HepG2 (cell line): Measurements from ENCODE around the gene HOXA6. TPM values are rescaled to one million over a fixed set of nuclear protein-coding genes. Genes with fewer than 3 reads are reported as not detected.

Experiments used
- CENPT ChIP-seq: sonication (generic); formaldehyde crosslinking; IDR thresholded peaks from 2 replicates; pipeline ENCODE4 v1.8.0; 2022; ENCODE audit warnings: low read depth, mild to moderate bottlenecking, moderate library complexity, missing genetic modification reagents
- JARID2 ChIP-seq: sonication (generic); formaldehyde crosslinking; IDR thresholded peaks from 2 replicates; pipeline ENCODE4 v1.8.1; 2023; ENCODE audit warnings: missing genetic modification reagents, inconsistent platforms; ENCODE audit not compliant: insufficient replicate concordance
- JUNB ChIP-seq: sonication (generic); formaldehyde crosslinking; IDR thresholded peaks from 2 replicates; pipeline ENCODE4 v1.8.0; 2022; ENCODE audit warnings: missing genetic modification reagents, mild to moderate bottlenecking, borderline replicate concordance
- MAX ChIP-seq: IDR thresholded peaks from 2 replicates; pipeline ENCODE4 v1.6.1; 2012; ENCODE audit warnings: inconsistent platforms
- MEIS2 ChIP-seq: sonication (generic); formaldehyde crosslinking; IDR thresholded peaks from 2 replicates; pipeline ENCODE4 v1.9.0; 2021; ENCODE audit warnings: mild to moderate bottlenecking, missing genetic modification reagents
- PAX8 ChIP-seq: sonication (generic); formaldehyde crosslinking; IDR thresholded peaks from 2 replicates; pipeline ENCODE4 v1.8.0; 2022; ENCODE audit warnings: mild to moderate bottlenecking, missing genetic modification reagents, borderline replicate concordance
- PCBP1 ChIP-seq: fragments of 200-400 bp; formaldehyde crosslinking; IDR thresholded peaks from 2 replicates; pipeline ENCODE4 v1.6.1; 2017; ENCODE audit warnings: mild to moderate bottlenecking, low read depth, low read length, borderline replicate concordance
- SNAPC4 ChIP-seq: sonication (generic); formaldehyde crosslinking; IDR thresholded peaks from 2 replicates; pipeline ENCODE4 v1.4.0; 2020; ENCODE audit warnings: mild to moderate bottlenecking, missing genetic modification reagents
- SP2 ChIP-seq: sonication (generic); formaldehyde crosslinking; IDR thresholded peaks from 2 replicates; pipeline ENCODE4 v1.5.1; 2020; ENCODE audit warnings: mild to moderate bottlenecking, missing genetic modification reagents
- ZNF326 ChIP-seq: sonication (generic); formaldehyde crosslinking; IDR thresholded peaks from 2 replicates; pipeline ENCODE4 v1.4.0; 2020; ENCODE audit warnings: missing genetic modification reagents, borderline replicate concordance
- ZNF333 ChIP-seq: sonication (generic); formaldehyde crosslinking; IDR thresholded peaks from 2 replicates; pipeline ENCODE4 v1.4.0; 2020; ENCODE audit warnings: mild to moderate bottlenecking, missing genetic modification reagents, borderline replicate concordance
- ZNF558 ChIP-seq: sonication (generic); formaldehyde crosslinking; IDR thresholded peaks from 2 replicates; pipeline ENCODE4 v1.9.0; 2022; ENCODE audit warnings: mild to moderate bottlenecking, missing genetic modification reagents, borderline replicate concordance
- polyA plus RNA-seq, 8 experiments: library from polyadenylated mRNA; depleted of rRNA in 3 of 8; stranded (reverse) in 7 of 8; unstranded in 1 of 8; fragments of >200 nt; fragmentation: Illumina TruSeq in 4 of 8; extraction: Trizol in 4 of 8; gene quantifications; 2 replicates each; pipeline versions ENCODE4 v1.2.1 to v1.2.3, GENCODE V29; 2011 to 2016; ENCODE audit warnings: low read depth in 4 of 8, missing spikeins in 1 of 8, mixed read lengths in 1 of 8; ENCODE audit not compliant: insufficient read depth in 1 of 8
- total RNA-seq, 5 experiments: library from RNA; depleted of rRNA; stranded (reverse); fragments of >200 nt; fragmentation: Illumina TruSeq; extraction: Trizol; gene quantifications; 2 replicates each; pipeline ENCODE4 v1.2.3, GENCODE V29; 2016; ENCODE audit warnings: low read depth in 1 of 5
- TF ChIP-seq, protein P1 (sequence below), 2 experiments: fragments of 450-650 bp in 1 of 2; sonication (generic) in 1 of 2; formaldehyde crosslinking in 1 of 2; IDR thresholded peaks; 2 replicates each; pipeline versions ENCODE4 v1.6.1 to v1.8.0; 2016 to 2022; ENCODE audit warnings: antibody characterized with exemption in 1 of 2, mild to moderate bottlenecking in 1 of 2, missing genetic modification reagents in 1 of 2

HOXA6 gene
- total and polyA plus RNA-seq, 2 of the 13 experiments (the other 11 are each of a cell fraction or from before 2014, with no cell fraction given): 1.3 to 1.5 TPM

DNA sequence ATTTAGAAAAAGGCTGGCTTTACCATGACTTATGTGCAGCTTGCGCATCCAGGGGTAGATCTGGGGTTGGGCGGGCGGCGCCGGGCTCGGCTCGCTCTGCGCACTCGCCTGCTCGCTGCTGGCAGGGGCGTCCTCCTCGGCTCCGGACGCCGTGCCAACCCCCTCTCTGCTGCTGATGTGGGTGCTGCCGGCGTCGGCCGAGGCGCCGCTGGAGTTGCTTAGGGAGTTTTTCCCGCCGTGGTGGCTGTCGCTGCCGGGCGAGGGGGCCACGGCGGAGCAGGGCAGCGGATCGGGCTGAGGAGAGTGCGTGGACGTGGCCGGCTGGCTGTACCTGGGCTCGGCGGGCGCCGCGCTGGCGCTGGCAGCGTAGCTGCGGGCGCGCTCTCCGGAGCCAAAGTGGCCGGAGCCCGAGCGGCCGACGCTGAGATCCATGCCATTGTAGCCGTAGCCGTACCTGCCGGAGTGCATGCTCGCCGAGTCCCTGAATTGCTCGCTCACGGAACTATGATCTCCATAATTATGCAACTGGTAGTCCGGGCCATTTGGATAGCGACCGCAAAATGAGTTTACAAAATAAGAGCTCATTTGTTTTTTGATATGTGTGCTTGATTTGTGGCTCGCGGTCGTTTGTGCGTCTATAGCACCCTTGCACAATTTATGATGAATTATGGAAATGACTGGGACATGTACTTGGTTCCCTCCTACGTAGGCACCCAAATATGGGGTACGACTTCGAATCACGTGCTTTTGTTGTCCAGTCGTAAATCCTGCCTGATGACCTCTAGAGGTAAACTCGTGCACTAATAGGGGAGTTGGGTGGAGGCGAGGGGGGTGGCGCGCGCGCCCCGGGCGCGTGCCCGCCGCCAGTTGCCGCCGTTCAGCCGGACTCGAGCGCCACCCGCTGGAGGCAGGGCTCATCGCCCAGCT is 4.3 kb downstream of the HOXA6 start, which contains the start of gene HOXA5 (continued):
- TF ChIP-seq, protein P1, sequence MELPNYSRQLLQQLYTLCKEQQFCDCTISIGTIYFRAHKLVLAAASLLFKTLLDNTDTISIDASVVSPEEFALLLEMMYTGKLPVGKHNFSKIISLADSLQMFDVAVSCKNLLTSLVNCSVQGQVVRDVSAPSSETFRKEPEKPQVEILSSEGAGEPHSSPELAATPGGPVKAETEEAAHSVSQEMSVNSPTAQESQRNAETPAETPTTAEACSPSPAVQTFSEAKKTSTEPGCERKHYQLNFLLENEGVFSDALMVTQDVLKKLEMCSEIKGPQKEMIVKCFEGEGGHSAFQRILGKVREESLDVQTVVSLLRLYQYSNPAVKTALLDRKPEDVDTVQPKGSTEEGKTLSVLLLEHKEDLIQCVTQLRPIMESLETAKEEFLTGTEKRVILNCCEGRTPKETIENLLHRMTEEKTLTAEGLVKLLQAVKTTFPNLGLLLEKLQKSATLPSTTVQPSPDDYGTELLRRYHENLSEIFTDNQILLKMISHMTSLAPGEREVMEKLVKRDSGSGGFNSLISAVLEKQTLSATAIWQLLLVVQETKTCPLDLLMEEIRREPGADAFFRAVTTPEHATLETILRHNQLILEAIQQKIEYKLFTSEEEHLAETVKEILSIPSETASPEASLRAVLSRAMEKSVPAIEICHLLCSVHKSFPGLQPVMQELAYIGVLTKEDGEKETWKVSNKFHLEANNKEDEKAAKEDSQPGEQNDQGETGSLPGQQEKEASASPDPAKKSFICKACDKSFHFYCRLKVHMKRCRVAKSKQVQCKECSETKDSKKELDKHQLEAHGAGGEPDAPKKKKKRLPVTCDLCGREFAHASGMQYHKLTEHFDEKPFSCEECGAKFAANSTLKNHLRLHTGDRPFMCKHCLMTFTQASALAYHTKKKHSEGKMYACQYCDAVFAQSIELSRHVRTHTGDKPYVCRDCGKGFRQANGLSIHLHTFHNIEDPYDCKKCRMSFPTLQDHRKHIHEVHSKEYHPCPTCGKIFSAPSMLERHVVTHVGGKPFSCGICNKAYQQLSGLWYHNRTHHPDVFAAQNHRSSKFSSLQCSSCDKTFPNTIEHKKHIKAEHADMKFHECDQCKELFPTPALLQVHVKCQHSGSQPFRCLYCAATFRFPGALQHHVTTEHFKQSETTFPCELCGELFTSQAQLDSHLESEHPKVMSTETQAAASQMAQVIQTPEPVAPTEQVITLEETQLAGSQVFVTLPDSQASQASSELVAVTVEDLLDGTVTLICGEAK (IDR thresholded peaks at IDR 0.05): no peak
- TF ChIP-seq, protein P1 (CRISPR knock-in tag; IDR thresholded peaks at IDR 0.05): no peak
- peak; percentile 60 for TF ChIP-seq MAX
- TF ChIP-seq JUNB: no peak
- TF ChIP-seq ZNF326 (CRISPR knock-in tag): no peak
- TF ChIP-seq CENPT (CRISPR knock-in tag): no peak
- TF ChIP-seq ZNF333: no peak
- no peak for TF ChIP-seq SNAPC4 (CRISPR knock-in tag)
- TF ChIP-seq PAX8 (CRISPR knock-in tag): no peak
- TF ChIP-seq ZNF558: no peak
- TF ChIP-seq SP2: no peak
- no peak for TF ChIP-seq MEIS2 (CRISPR knock-in tag)
- TF ChIP-seq PCBP1: no peak
- no peak for TF ChIP-seq JARID2 (CRISPR knock-in tag)
